Uterus (tissue), 2 donors: ENCODE results near the gene PREX1.

ENCODE experiments used
- CTCF ChIP-seq, 4 experiments: fragments of 200-600 bp in 2 of 4; fragments of 450-650 bp in 2 of 4; sonication (generic) in 2 of 4; IDR thresholded peaks; one replicate each; pipeline ENCODE4 v1.5.1; 2016 to 2019; ENCODE audit warnings: antibody characterized with exemption in 4 of 4, mild to moderate bottlenecking in 2 of 4, moderate library complexity in 1 of 4
- POLR2A ChIP-seq, 2 donors: fragments of 450-650 bp; IDR thresholded peaks; one replicate each; pipeline ENCODE4 v1.6.1; 2016; ENCODE audit warnings: antibody characterized with exemption in 2 of 2, mild to moderate bottlenecking in 1 of 2, moderate library complexity in 1 of 2

DNA sequence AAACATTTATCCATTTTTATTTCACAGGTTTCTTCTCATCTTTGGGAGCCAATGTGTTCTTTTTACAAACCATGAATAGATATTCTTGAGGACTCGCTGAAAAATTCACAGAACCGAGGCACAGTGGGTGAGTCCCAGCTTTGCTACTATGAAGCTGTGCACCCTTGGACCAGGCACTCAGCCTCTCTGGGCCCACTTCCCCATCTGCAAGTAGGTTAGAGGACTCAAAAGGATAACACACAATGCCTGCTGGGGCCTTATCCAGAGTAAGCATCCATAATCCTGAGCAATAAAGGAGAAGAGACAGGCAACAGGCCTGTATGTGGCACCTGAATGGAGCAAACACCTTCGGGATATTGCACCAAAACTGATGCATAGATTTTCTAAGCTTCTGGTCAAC is 153.3 kb downstream of the PREX1 start:
- TF ChIP-seq CTCF (IDR thresholded peaks at IDR 0.05) = no peak
- TF ChIP-seq POLR2A (IDR thresholded peaks at IDR 0.05) = no peak
